GM21576 (cell line): Measurements from ENCODE around the gene STON2.

Experiments used
- ATAC-seq: cut with Tn5 transposase; IDR thresholded peaks from one replicate; pipeline ENCODE4 v1.9.1; 2021; ENCODE audit warnings: mild to moderate bottlenecking, moderate library complexity; ENCODE audit not compliant: unreplicated experiment

STON2 gene

DNA sequence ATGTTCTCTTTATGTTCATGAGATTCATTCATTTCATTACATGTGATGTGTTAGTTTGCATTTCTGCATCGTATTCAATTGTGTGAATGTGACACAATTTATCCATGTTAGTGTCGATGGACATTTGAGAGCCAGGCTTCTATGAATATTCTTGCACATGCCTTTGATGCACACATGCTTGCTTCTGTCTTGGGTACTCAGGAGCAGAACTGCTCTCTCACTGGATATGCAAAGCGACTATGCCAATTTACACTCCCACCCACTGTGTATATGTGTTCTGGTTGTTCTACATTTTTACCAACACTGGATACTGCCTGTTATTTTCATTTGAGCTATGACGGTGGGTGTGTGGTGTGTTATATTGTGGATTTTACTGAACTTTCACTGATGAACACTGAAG is 95.1 kb downstream of the STON2 start:
- ATAC-seq: no peak

- ATAC-seq: peak; percentile 90
Observed at GRCh38 chr14:81303258-81303935, 96.7 kb downstream of the STON2 start.

GRCh38 chr14:81302638-81303037 is 97.5 kb downstream of the STON2 start:
- no peak for ATAC-seq

- ATAC-seq: no peak
Observed at GRCh38 chr14:81301813-81302212, 98.3 kb downstream of the STON2 start.

DNA sequence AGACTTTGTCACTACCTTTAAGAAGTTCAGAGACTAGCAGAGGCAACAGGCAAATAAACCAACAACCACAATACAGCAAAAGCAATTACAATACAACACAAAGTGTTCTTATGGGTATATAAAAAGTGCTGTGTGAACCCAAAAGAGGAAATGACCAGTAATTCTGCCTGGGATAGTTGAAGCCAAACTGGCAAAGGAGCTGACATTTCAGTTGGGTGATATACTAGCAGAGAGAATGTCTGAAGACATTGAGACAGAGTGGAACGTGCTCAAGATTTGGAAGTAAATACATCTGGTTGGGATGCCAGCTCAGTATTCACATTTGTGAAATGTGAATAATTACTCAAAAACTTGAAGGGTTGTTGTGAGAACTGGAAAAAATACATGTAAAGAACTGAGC is 98.8 kb downstream of the STON2 start:
- ATAC-seq: no peak

DNA sequence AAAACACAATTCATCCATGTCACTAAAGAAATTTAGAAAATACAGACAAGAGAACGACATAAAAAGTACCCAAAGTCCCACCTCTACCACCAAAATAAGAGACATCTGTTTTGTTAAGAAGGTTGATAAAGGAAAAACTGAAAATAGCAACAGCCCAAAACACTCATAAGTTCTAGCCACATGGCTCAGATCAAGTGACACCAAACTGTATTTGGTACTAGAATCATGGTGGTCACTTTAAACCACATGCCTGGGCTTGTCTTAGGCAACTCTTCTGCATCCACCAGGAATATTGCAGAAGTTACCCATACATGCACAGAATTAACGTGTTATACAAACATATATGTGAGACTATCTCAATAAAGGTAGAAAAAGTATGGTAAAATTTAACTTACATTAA is 101.2 kb downstream of the STON2 start:
- ATAC-seq: no peak

- no peak for ATAC-seq
Observed at GRCh38 chr14:81298122-81298521, 102.0 kb downstream of the STON2 start.

DNA sequence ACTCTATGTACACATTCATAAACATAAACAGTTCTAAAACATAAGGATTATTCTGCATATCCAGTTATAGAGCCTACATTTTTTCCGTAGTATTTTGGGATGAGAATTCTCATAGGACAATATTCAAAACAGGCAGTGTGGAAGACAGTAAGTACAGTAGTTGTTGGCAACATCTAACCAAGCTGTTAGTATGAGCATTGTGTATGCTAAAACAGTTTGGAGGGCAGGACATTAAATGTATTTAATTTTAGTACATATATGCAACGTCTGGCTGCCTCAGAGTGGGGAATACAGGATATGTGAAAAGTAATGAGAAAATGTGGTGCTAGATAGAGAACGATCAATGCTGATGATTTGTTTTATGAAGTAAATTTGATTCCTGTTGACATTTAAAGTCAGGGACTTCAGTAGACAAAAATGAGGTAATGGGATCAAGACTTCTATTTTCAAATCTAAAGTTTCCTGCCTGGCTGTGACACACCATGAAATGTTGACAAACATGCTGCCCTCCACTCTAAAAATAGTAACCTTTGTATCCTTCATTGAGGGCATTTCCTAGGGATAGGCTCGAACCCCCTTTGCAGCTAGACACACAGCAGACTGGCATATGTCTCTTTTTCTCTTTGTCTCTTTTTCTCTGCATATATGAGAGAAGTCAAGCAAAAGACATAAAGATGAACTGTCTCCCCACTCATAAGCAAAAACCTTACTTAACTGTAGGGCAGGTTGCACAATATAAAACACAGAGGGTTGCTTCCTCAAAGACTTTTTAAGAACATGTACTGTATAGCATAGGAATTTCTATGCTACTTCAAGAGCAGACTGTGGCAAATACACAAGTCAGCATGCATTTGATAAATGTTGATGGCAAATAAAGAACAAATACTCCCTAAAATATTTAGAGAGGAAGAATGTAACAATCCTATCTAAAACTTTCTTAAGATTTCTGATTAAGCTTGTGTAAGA is 103.9 kb downstream of the STON2 start:
- ATAC-seq: no peak

DNA sequence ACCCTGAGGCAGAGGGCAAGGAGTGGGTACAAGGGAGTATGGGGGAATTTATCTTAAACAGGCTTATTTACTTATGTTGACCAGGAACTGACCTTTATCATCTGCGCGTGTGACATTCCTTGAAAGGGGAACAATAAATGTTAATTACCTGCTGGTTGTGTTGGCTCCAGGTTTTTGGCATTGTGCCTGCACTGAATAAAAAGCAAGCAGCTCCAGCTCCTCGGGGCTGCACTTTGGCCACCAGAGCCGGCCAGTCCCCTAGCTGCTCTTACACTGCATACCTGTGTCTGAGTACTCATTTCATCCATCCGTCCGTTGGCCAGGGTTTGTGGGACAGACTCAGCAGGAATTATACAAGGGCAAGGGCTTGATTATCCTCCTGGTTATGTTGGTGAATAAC is 110.6 kb downstream of the STON2 start:
- no peak for ATAC-seq

DNA sequence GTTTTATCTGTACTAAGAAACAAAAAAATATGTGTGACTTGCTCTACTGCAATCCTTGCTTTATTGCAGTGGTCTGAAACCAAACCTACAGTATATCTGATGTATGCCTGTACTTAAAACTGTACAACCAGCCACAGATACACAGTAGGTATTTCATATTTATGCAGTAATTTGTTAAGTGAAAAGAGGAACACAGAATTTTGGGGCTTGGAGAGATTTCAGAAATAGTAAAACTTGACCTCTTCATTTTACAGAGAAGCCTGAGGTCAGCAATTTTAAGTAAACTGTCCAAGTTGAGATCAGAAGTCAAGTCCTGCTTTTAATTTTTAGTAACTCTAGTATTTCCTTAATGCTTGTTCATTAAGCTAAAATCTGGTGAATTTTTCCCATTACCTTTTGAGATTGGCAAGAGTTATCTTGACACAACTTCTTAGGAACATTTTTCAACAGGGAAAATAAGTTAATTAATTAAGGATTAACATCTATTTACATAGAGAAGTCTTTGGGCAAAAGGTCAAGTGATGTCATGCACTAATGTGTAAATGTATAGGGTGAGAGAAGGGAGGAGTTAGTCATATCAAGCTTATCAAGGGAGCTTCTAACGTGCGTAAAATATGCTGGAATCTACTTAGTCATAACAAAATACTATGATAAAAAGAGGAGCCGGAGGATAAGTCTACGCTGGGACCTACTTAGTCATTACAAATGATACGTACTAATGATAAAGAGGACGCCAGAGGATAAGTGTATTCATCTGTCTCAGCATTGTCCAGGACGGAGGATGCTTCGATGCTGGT is 113.4 kb downstream of the STON2 start:
- no peak for ATAC-seq

GRCh38 chr14:81285245-81285644 is 114.9 kb downstream of the STON2 start:
- ATAC-seq: no peak

- ATAC-seq: no peak
Observed at GRCh38 chr14:81281332-81281731, 118.8 kb downstream of the STON2 start.

DNA sequence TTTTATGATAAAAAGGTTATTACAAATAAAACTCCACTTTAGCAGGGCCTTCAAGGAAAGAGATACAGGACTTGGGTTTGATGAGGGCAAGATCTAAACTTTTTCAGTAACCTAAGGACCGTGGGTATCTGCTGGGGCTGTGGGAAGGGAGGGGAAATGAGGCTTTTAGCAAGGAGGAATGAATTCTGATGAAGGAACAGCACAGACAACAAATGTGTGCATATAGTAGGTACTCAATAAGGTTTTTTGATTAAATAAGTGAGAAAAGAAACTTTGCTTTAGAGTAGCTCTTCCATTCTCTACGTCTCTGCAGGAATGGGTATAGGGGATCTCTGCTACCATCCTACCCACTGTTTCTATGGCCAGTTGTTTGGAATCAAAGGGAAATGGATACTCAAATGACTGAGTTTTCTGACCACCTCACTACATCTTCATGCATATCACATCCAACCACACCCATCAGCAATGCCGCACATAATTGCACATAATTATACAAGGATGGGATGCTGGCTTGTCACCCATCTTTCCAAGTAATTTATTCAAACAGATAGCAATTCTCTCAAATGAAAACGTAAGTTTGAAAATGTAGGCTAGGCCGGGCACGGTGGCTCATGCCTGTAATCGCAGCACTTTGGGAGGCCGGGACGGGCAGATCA is 119.9 kb downstream of the STON2 start:
- no peak for ATAC-seq

DNA sequence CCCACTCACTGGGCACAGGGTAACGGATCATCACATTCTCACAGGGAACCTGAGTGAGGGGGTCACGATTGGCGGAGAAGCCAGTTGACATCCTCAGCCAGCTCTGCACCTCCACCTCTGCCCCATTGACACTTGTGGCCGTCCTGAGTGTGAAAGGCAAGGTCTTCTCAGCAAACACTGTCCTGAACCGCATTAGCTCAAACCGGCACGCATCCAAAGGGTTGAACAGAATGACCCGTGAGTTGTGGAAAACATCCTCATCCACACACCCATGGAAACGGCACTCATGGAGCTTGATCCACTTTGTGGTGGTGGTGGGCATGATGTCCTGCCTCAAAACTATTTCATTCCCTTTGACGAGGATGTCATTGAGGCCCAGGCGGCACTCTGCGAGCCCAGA is 123.0 kb downstream of the STON2 start:
- ATAC-seq: no peak

- ATAC-seq: no peak
Observed at GRCh38 chr14:81276073-81277069, 123.8 kb downstream of the STON2 start.

GRCh38 chr14:81275305-81276072 is 124.6 kb downstream of the STON2 start:
- no peak for ATAC-seq

DNA sequence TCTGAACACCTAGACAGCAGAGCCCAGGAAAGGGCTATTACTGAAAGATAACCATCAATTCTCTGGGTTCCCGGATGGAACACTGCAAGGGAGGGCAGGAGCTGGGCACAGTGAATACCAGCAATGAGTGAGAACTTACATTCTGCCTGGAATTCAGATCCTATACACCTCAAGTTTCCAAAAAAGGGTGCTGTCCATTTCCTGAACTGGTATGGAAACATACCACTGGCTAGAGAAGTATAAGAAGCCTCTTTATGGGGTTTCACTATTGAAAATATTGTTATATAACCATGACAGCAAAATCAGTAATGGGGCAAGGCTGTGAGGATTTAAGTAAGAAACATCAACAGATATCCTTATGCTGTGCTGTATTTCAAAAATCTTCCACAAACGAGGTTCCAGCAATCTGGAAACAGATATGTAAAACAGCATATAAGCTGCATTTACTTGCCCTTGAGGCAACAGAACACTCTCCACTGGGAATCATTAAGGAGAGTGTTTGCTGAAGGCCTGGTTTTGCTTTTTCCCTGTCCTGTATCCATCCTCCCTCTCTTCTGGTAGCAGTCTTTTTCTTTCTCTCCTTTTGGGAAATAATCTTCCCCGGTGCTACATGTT is 126.1 kb downstream of the STON2 start:
- ATAC-seq: no peak

- ATAC-seq: no peak
Observed at GRCh38 chr14:81273521-81273920, 126.6 kb downstream of the STON2 start.
